Inflammatory macrophage treated with lipopolysaccharide for 4 hours (primary cell): ENCODE data around the gene RXRG.
A peak's percentile ranks its signal among the peaks of the same experiment; 100 is the strongest.
"Not testable (repeated sequence)": the region's sequence is repeated elsewhere in the genome, so short reads cannot be mapped to it uniquely, and the experiment has no call there.

Experiments
- DNase-seq: peaks from one replicate; pipeline ENCODE4 v3.0.0-alpha.2; 2020

The RXRG gene

GRCh38 chr1:165444897-165445370 lies at the start of gene RXRG:
TSS of gene RXRG (minus strand) at chr1:165445126. CDS start at chr1:165444893, 233 bp downstream.
- DNase-seq: no peak

DNA sequence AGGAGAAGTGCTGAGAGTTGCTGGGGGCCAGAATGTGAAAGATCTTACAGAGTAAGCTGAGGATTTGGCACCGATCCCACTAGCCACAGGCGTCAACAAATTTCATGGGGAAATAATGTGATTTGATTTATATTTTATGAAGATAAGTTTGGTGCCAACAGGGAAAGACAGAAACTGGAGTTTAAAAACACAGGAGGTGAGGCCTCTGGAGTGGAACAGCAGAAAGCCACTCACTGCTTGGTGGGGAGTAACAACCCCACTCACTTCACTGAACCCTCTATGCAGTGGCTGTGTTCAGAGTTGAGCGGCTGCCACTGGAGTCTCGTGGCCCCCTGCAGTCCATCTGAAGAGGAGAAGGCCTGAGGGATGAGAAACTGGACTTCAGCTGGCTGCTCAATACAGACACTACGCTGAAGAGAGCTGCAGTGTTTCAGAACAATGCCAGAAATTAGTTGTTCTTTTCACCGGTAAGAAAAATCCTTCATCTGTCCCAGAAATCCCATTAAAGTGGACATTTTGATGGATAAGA lies 48.0 kb upstream of the RXRG start:
- DNase-seq: no peak

GRCh38 chr1:165490175-165490574 lies 45.2 kb upstream of the RXRG start:
- no peak for DNase-seq

DNA sequence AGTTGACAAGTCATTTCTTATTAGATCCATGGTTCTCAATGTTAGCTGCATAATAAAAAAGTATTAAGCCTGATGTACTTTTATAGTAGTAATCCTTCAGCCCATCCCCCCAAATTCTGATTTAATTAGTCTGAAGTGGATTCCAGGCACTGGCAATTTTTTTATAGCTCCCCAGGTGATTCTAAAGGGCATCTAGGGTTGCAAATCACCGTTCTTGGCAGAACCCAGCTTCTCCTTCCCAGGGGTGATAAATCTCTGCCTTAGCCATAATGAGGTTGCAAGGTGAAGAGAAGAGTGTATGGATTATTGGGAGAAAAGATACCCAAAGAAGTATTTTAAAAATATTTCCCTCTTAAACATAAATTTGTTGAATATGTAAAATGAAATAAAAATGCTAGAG lies 43.0 kb upstream of the RXRG start:
- DNase-seq: no peak

- no peak for DNase-seq
These were observed 41.7 kb upstream of the RXRG start for GRCh38 chr1:165486663-165487062.

GRCh38 chr1:165485716-165486115 lies 40.8 kb upstream of the RXRG start:
- DNase-seq: no peak

DNA sequence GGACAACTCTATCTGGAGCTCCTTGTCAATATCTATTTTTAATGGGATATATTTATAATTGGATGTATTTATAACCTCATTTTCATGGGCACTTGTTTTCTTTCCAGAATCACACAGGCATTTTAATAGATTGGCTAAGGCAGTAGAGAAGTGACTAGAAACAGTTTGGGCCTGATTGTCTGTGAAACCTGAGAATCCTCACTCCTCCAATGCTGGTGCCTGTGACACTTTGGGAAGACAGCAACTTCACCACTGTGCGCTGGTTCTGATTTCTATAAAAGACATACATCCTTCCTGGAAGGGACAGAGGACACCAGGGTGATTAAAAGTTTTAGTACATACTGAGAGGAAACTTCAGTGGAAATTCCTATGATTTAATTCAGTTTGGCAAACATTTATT lies 39.6 kb upstream of the RXRG start:
- no peak for DNase-seq

DNA sequence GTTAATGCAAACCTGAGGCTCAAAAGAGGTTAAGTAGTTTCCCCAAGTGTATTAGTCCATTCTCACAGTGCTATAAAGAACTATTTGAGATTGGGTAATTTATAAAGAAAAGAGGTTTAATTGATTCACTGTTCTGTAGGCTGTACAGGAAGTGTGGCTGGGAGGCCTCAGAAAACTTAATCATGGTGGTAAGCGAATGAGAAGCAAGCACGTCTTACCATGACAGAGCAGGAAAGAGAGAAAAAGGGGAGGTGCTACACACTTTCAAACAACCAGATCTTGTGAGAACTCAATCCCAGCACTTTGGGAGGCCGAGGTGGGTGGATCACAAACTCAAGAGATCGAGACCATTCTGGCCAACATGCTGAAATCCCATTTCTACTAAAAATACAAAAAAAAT lies 38.5 kb upstream of the RXRG start:
- DNase-seq: no peak

DNA sequence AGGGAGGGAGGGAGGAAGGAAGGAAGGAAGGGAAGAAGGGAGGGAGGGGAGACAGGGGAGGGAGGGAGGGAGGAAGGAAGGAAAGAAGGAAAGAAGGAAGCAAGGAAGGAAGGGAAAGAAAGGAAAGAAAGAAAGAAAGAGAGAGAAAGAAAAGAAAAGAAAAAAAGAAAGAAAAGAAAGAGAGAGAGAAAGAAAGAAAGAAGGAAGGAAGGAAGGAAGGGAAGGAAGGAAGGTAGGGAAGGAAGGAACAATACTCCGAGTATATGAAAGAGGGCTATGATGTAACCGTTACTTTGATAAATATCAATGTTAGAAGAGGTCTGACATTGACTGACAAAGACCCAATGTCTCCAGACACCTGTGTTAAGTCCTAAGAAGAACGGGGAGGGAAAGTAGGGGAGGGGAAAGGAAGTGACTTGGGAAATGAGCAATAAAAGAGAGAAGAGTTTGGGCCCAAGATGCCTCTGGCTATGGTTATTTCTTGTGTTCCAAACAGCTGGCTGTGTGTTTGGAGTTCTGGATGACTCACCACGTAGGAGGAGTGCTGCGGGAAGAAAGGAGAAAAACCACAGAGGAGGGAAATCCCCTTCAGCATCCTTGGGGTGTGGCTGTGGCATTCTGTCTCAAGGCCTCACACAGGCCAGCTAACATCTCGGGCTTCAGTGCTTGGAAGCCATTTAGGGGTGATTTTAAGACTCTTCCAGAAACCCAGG lies 37.0 kb upstream of the RXRG start:
- peak; percentile 78 for DNase-seq

DNA sequence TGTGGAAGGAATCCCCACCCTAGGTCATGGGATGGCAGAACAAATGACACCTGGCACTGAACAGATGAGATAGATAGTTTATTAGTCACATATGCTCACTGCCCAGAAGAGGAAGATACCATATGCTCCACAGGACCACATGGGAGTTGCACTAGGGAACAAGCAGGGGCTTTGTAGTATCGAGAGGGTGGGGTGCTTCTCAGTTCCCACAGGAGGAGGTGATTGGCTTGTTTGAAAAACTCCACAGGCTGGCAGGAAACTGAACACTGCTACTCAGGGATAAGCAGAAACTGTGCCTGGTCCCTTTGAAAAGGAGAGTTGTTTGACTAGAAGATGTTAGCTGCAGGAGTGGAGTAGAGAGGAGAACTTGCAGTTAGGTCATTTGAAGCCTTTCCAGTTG lies 31.9 kb upstream of the RXRG start:
- DNase-seq: no peak

GRCh38 chr1:165474196-165474595 lies 29.3 kb upstream of the RXRG start:
- DNase-seq: no peak

- no peak for DNase-seq
These were observed 28.2 kb upstream of the RXRG start for GRCh38 chr1:165473081-165473480.

GRCh38 chr1:165468726-165469249 lies 23.9 kb upstream of the RXRG start:
- DNase-seq: no peak

- DNase-seq: no peak
These were observed 23.3 kb upstream of the RXRG start for GRCh38 chr1:165468253-165468652.

- no peak for DNase-seq
These were observed 22.8 kb upstream of the RXRG start for GRCh38 chr1:165467706-165468105.

DNA sequence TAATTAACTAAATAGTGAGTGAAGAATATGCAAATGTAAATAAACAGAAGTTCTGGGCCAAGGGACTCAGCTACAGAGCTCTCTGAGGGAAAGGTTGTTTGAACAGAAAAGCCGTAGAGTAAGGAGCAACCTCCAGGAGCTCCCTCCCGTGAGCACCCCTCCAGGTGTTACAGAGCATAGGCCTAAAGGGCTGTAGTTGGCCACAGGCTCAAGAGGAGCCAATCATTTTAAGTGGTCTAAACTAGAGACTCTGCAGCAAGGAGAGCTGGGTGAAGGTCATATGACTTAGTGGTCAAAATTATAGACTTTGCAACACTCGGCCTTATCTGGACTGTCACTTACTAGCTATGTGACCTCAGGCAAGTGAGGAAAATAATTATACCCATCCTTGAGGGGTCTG lies 19.1 kb upstream of the RXRG start:
- DNase-seq: no peak

DNA sequence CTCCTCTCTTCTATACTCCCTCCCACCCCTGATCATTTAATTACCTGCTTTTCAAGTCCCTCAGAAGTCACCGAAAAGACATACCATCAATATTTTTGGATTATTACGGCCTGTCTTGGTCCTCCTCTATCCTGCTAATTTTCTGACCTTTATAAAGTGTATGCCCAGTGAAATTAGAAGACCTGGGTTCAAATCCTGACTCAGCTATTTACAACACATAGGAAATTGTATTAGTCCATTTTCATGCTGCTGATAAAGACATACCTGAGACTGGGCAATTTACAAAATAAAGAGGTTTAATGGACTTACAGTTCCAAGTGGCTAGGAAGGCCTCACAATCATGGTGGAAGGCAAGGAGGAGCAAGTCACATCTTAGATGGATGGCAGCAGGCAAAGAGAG lies 14.8 kb upstream of the RXRG start:
- not testable (repeated sequence) for DNase-seq

GRCh38 chr1:165456861-165457260 lies 11.9 kb upstream of the RXRG start:
- no peak for DNase-seq

DNA sequence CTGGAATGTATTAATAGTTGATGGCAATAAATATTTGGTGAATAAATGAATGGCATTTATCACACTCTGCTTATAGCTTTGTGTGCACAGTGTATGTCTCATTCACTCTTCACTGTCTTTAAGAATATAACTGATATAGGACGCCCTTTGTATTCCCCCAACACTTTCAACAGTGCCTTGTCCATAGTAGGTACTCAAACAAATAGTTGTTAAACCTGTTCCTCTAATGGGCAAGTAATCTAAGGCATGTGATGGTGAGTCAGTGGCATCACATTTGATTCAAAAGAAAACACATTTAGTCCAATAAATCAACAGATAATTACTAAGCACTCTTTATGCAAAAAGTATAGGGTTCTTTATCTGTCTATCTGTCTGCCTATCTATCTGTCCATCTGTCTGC lies 11.2 kb upstream of the RXRG start:
- DNase-seq: no peak

DNA sequence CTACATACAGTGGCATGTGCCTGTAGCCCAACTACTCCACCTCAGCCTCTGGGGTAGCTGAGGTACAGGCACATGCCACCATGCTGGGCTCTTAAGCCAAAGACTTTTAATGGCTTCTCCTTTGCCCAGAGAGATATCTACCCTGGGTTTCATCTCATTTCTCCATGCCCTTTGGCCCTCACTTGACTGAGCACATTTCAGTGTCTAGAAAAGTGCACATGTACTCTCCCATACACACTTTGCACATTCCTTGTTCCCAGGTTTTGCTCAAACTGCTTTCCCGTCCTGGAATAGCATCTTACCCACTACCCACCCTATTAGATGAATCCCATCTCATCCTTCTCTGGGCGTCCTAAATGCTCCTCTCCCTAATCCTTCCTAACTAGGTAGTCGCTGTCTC lies 10.2 kb upstream of the RXRG start:
- no peak for DNase-seq

DNA sequence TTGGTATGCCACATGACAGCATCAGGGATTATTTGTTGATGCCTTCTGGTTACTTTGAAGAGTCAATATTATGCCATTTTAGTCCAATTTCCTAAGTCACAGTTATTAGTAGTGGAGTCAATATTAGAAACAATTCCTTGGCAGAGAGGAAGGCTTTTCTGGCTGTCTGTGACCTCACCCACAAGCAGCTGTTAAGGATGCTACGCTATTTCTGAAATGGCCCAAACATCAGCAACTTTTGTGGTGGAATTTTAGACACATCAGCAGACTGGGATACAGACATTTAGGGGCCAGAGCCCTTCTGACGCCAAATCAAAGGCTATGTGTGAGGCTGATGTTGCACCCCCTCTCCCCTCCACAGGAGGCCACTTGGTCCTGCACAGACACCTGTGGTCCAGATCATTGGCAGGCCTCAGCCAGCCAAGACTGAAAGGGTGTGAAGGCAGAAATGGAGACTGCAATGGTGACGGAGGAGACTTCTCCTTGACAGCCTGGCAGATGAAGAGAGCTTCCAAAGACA lies 9.2 kb upstream of the RXRG start:
- no peak for DNase-seq

- DNase-seq: no peak
These were observed 7.6 kb upstream of the RXRG start for GRCh38 chr1:165452336-165453130.

DNA sequence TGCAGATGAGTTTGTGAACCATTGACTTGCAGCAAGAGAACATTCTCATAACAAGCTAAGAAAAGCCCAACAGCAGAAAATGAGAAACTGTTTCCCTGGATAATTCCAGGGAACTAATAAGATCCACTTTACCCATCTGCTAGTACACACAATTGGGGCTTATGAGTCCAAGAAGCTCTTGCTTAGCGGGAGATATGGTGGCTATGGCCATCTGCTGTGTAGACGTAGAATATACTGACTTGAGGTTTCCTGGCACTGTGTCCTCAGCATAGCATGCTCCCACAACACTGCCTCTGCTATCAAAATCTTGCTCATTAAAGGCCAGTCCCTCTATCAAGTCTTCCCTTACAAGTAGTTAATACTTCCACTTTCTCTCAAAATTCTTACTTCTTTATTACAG lies 6.8 kb upstream of the RXRG start:
- DNase-seq: no peak

DNA sequence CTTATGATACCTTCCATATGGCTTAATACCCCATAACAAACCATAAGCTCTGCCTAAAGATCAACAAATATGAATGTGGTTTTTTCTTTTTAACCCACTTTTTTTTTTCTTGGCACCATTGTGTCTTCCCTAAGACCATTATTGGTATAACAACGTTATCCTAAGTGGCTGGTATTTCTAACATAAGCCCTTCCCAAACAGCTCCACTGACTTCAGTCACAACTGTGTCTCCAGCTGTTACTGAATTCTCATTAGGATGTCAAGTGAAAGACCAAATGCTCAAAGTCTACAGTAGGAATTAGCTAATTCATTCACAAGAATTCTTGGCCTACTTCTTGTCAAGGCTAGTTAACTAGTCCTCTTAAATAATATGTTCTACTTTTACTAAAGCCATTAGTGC lies 4.2 kb upstream of the RXRG start:
- no peak for DNase-seq
